Kidney glomerular epithelial cell (primary cell): ENCODE data around the gene SRD5A1.

Experiments
- DNase-seq: peaks from one replicate; lab custom pipeline; 2025; lab: John Stamatoyannopoulos, UW

The SRD5A1 gene

DNA sequence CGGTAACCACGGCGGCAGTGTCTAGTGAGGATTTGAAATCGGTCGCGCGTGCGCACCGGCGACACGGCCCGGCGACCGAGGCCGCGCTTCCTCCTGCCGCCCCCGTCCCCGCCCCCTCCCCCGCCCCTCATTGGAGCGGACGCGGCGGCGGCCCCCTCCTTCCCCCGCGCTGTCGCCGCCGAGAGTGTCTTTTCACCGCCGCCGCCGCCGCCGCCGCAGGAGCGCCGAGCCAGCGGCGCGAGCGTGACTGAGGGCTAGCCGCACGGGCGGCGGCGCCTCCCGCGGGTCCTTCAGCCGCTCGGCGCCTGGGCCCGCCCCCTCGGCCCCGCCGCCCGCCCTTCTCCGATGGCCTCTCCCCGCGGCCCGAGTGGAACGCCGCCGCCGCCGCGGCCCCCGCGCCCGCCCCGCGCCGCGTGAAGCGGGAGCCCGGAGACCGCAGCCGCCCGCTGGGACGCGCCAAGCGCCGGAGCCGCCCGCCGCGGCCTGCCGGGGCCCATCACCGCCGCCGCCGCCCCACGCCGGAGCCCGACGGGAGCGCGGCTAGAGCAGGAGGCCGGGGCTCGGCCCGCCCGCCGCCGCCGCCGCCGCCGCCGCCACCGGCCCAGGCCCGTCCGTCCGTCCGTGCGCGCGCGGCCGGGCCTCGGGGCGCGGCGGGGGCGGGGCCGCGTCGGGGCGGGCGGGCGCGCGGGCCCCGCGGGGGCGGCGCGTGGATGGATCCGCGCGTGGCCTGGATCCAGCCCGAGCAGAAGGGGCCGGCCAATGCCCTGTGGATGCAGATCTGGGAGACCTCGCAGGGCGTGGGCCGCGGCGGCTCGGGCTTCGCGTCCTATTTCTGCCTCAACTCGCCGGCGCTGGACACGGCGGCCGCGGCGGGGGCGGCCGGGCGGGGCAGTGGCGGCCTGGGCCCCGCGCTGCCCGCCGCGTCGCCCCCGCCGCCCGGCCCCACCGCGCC, 80.3 kb downstream of the SRD5A1 start, which contains the start of gene TENT4A:
TSS of gene TENT4A (plus strand) at position 159 of the 952 bp plus-strand sequence. CDS start at position 711, 552 bp downstream.
- DNase-seq: no peak

- no peak for DNase-seq
Measured at GRCh38 chr5:6714226-6715041, 81.2 kb downstream of the SRD5A1 start.

DNA sequence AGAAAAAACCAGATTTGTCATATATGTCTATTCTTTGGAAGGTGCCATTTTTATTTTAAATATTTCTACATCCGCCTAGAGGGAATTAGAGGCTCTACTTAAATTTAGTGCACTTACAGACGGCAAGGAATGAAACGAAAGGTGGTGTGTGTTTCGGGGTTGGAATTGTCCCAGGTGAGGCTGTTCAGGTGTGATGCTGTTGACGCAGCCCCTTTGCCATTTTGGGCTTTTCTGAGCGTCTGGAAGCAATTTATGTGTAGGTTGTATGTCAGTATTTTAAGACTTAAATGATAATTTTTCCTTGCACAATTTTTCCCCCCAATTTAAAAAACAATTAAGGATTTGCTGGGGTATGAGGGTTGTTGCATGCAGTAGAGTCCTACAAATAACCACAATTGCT, 82.0 kb downstream of the SRD5A1 start:
- DNase-seq: no peak

DNA sequence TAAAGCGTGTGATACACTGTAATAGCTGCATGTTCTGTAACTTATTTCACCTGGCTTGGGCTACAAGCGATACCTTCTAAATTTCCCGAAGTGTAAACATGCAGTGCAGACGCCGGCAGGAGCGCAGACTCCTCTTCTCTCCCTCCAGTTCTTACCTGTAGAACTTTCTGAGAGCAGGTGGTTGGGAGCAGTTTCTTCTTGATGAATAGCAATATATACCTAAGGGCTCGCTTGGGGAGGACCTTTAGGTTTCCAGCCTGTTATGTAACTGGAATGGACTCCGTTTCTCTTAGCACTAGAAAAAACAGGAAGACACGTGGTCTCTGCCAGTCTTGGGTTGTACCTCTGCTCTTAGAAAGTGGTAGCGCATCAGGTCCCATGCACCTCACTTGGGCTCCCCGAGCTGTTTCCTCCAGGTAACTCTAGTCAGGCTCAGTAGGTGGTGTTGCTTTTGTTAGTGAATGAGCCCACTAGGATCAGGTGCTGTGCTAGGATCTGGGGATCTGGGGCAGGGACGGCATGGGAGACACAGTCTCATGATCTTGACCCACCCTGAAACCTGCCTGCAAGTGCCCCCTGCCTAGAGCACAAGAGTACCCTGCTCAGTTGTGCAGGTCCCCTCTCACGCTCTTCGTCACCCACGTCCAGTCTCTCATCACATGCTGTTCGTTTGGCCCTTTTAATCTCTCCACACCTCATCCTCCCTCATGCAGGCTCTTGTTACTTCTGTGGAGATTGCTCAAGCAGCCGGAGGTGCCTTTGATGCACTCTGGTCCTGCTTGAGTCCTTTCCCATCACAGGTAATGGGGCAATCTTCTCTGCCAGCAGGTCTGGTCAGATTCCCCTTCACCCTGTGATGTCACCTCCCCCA, 82.8 kb downstream of the SRD5A1 start:
- no peak for DNase-seq

DNA sequence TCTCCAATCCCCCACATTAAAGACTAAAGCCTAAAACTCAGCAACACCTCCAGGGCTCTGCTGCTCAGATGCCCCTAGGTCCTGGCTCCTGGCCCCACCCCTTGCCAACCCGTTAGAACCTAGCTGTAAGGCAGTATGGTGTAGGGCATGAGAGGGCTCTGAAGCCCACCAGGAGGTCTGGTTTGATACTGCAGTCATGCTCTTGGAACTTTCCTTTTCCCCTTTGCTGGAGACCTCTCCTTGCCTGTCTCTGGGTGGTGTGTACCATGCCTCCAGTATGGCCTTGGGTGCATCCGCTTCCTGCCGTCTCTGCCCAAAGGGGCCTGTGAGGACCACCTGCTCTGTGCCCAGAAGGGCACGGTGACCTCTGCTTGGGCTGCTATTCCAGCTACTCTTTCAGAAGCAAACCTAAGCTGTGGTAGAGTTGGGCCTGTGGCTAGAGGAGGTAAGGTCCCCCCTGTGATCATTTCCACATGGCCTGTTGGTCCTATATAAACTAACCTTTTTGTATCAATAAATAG, 83.4 kb downstream of the SRD5A1 start:
- DNase-seq: no peak

DNA sequence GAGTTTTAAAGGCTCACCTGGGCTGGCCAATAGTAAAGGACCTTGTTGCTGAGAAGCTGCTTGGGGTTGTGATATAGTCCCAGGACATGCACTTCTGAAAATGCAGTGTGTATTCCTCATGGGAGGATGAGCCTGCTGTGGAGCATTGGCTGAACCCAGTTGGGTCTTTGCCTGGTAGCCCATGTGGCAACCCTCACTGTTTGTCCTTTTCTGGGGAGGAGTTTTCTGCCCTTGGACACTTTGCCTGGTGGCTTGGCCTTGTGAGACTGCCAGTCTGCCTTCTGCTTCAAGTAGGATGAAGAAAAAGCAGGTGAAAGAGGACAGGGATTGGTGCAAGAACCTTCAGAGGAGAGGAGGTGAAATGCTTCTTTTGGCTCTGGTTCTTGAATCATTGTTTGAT, 84.0 kb downstream of the SRD5A1 start:
- no peak for DNase-seq

- no peak for DNase-seq
Measured at GRCh38 chr5:6717687-6718086, 84.4 kb downstream of the SRD5A1 start.

DNA sequence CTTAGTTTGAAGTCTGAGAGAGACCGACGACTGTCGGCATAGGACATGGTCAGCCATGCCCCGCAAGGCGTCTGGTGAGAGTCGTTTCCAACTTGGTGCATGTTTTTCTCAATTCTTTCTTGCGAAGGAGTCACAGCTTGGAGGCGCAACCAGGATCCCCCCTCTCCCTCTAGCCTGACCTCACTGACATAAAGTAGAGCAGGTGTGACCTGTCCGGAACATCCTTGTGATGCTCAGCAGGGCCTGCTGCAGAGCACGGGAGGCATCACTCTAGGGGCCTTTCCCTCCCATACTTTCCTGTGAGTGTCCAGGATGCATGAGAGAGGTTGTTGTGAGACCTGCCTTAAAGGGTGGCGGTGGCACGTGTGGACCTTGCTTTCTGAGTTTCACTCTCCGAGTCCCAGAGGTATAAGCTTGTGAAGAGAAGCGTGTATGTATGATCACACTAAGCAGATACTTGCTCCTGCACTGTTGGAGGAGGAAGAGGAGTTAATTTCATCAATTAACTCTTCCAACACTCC, 85.0 kb downstream of the SRD5A1 start:
- no peak for DNase-seq

DNA sequence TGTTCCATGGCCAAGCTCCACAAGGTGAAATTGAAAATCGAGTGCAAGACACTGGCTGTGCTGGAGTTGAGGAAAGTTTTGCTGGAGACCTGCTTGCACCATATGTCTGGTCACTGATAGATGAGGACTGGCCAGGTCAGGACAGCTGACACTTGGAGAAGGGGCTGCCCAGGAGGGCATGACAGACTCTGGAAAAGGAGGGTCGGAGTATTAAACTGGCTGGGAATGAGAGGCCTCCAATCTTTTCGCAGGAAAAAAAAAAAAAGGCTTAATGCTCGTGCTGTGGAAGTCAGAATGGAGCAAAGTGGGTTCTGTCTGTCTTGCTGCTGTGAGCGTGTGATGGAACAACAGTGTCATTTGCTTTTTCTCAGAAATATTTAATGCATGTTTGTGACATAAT, 85.5 kb downstream of the SRD5A1 start:
- no peak for DNase-seq

- no peak for DNase-seq
Measured at GRCh38 chr5:6719417-6719816, 86.2 kb downstream of the SRD5A1 start.

DNA sequence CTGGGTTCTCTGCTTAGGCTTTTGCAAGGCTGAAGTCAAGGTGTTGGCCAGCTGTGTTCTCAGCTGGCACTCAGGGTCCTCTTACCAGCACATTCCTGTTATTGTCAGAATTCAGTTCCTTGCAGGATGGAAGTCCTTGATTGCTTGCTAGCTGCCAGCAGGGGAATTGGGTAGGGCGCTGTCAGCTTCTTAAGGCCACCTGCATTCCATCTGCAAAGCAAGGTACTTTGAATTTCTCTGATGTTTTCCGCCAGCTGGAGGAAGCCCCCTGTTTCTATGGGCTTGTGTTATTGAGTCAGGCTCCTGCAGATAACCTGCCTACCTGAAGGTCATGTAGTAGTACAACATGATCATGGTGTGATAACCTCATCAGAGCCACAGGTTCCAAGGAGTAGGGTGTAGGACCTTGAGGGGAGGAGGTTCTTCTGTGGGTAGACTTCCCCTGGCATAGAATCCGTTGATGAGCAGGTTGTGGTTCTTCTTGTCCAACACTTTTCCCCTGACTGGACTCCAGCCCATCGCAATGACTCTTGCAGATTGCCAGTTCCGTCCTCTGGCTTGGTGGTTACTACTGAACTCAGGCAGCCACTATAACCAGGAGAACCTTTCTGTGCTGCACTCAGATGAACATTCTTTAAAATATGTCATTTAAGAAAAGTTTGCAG, 86.8 kb downstream of the SRD5A1 start:
- DNase-seq: no peak

GRCh38 chr5:6720561-6720921, 87.3 kb downstream of the SRD5A1 start:
- DNase-seq: no peak

DNA sequence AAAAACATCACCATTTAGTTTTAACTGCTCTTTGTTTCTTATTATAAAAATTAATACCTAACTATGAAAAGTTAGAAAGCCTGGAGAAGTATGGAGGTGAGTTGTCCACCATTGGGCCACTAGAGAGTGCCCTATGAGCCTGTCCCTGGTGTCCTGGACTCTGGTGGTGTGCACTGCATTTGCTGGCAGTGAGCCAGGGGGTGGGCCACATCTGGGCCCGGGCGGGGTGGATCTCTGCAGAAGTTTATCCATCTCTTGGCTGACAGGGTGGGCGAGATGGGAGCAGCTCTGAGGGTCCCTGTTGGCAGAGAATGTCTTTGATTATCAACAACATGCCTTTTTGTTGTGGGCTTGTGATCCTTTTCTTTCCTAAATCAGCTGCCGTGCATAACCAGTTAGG, 88.2 kb downstream of the SRD5A1 start:
- no peak for DNase-seq

DNA sequence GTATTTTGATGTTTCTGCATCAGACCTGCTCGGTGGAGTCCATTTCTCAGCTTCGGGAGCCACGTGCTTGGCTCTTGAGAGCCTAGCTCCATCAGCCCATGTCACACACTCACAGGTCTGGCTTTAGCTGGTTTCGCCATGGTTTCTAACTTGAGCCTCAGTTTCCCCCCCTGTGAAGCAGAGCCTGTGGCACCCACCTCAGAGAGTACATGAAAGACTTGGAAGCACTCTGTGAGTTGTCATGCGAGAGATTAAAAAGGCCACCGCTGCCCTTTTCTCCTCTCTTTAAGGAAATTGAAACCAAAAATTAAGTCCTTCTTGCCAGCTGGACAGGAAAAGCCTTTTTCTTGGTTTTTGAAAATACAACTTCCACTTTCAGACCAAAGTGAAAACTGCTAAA, 88.8 kb downstream of the SRD5A1 start:
- no peak for DNase-seq

GRCh38 chr5:6723122-6723815, 90.0 kb downstream of the SRD5A1 start:
- no peak for DNase-seq

DNA sequence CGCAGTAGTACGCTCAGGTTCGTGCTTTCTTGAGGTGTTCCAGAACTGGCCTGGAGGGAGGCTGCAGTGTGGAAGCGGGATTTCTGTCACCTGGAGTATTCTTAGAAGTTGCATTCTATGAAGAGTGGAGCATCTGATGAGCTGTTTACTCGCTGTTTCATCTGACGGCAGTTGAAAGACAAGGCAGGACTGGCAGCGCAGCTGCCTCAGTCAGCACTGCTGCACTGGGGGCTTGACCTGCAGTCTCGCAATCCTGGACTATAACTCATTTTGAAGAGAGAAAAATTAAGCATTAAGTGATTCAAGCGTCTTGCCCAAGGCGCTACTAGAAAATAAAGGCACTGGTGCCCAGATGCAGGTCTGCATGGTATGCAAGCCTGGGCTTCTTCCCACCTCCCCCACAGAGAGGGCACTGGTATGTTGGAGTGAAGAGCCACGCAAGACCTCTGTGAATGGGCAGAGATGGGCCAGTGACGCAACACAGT, 90.6 kb downstream of the SRD5A1 start:
- DNase-seq: no peak
